HCT116 (cell line): Measurements from ENCODE around the gene SEMA4D.

Experiments
- ATF3 ChIP-seq: IDR thresholded peaks from 2 replicates; pipeline ENCODE4 v1.6.1; 2012
- CTCF ChIP-seq, 3 experiments: fragments of 200-600 bp in 1 of 3; sonication (generic) in 1 of 3; IDR thresholded peaks in 2 of 3; conservative IDR thresholded peaks in 1 of 3; 2 replicates each; pipeline ENCODE4 v1.5.1; 2012 to 2017; ENCODE audit warnings: low read depth in 2 of 3, low read length in 2 of 3, antibody characterized with exemption in 1 of 3, borderline replicate concordance in 1 of 3, control low read depth in 1 of 3, mild to moderate bottlenecking in 1 of 3, mixed read lengths in 1 of 3, mixed run types in 1 of 3, moderate library complexity in 1 of 3; ENCODE audit not compliant: insufficient read depth in 1 of 3
- EGR1 ChIP-seq: IDR thresholded peaks from 2 replicates; pipeline ENCODE4 v1.6.1; 2012; ENCODE audit warnings: low read depth
- EZH2 ChIP-seq: fragments of 200-600 bp; sonication (generic); IDR thresholded peaks from 2 replicates; pipeline ENCODE4 v1.6.1; 2017; ENCODE audit warnings: antibody characterized with exemption, mixed run types
- FOSL1 ChIP-seq: IDR thresholded peaks from 2 replicates; pipeline ENCODE4 v1.6.1; 2012; ENCODE audit warnings: low read depth
- MAX ChIP-seq: IDR thresholded peaks from 2 replicates; pipeline ENCODE4 v1.6.1; 2012
- POLR2A ChIP-seq: IDR thresholded peaks from 2 replicates; pipeline ENCODE4 v1.7.0; 2011; ENCODE audit warnings: borderline replicate concordance; ENCODE audit not compliant: insufficient read depth, insufficient read length; ENCODE audit errors: extremely low read depth
- POLR2AphosphoS5 ChIP-seq: IDR thresholded peaks from 2 replicates; pipeline ENCODE4 v1.6.1; 2011; ENCODE audit warnings: mild to moderate bottlenecking, low read depth, low read length, moderate library complexity
- RAD21 ChIP-seq: IDR thresholded peaks from 2 replicates; pipeline ENCODE4 v1.6.1; 2012; ENCODE audit warnings: low read depth, mild to moderate bottlenecking
- SIN3A ChIP-seq: IDR thresholded peaks from 2 replicates; pipeline ENCODE4 v1.6.1; 2012; ENCODE audit warnings: low read depth
- TCF7L2 ChIP-seq: IDR thresholded peaks from 2 replicates; pipeline ENCODE4 v1.7.0; 2011; ENCODE audit warnings: borderline replicate concordance, inconsistent platforms; ENCODE audit not compliant: insufficient read depth, insufficient read length; ENCODE audit errors: extremely low read depth
- ZFX ChIP-seq: fragments of 450-650 bp; IDR thresholded peaks from 2 replicates; pipeline ENCODE4 v1.6.1; 2017
- ZNF274 ChIP-seq: fragments of 200-500 bp; sonication (Bioruptor generic); IDR thresholded peaks from 2 replicates; pipeline ENCODE4 v1.6.1; 2014; ENCODE audit warnings: mild to moderate bottlenecking, low read depth, low read length, inconsistent platforms

GRCh38 chr9:89529243-89530035 lies 31.5 kb upstream of the SEMA4D start:
- TF ChIP-seq ZNF274 = no peak
- TF ChIP-seq SIN3A = no peak
- TF ChIP-seq CTCF (IDR thresholded peaks at IDR 0.05 in 2 of 3, conservative IDR thresholded peaks at IDR 0.05 in 1 of 3; ENCODE audit: borderline replicate concordance in 1 of 3, insufficient read depth in 1 of 3, low read depth in 2 of 3, low read length in 2 of 3) = no peak
- TF ChIP-seq ZFX = no peak
- no peak for TF ChIP-seq RAD21
- no peak for TF ChIP-seq MAX
- no peak for TF ChIP-seq FOSL1
- TF ChIP-seq POLR2A = no peak
- TF ChIP-seq ATF3 = no peak
- no peak for TF ChIP-seq POLR2AphosphoS5
- TF ChIP-seq EGR1 = no peak
- no peak for TF ChIP-seq EZH2
- TF ChIP-seq TCF7L2 = no peak
